ENCODE results near the gene ARHGEF37.
"Not testable (repeated sequence)": the region's sequence is repeated elsewhere in the genome, so short reads cannot be mapped to it uniquely, and the experiment has no call there.

ARHGEF37 gene

DNA sequence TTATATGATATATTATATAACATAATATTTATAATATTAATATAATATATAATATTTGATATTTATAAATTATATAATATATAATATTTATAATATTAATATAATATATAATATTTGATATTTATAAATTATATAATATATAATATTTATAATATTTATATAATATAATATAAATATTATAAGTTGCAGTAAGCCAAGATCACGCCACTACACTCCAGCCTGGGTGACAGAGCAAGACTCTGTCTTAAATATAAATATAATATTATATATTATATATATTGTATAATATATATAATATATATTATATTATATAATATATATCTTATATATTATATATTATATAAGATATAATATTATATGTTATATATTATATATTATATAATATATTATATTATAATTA is 68.4 kb downstream of the ARHGEF37 start:
- DNase-seq, result not testable (repeated sequence)

- DNase-seq, result no peak
Observed at GRCh38 chr5:149651686-149652085, 70.4 kb downstream of the ARHGEF37 start.

- no peak for DNase-seq
Observed at GRCh38 chr5:149652697-149653096, 71.4 kb downstream of the ARHGEF37 start.

- no peak for DNase-seq
Observed at GRCh38 chr5:149654231-149654630, 72.9 kb downstream of the ARHGEF37 start.

GRCh38 chr5:149654883-149655505 is 73.7 kb downstream of the ARHGEF37 start:
- DNase-seq, result no peak

GRCh38 chr5:149656576-149657182 is 75.4 kb downstream of the ARHGEF37 start:
- DNase-seq, result no peak

DNA sequence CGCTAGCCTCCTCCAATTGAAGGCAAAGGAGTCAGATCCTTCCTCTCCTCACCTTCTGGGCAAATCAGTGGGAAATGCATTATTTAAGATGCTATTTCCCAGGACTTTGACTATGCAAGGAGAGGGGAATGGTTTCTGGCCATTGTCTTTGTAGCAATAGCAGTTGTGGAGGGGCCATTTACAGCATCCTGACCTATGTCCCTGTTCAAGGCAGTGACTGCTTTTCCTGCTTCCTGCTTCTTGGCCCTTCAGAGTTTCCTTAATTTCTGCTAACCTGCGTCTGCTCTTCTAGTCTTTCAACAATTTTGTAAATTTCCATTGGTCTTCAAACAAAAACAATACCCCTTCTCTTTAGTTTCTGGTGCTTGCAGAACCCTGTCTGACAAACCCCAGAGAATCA is 76.0 kb downstream of the ARHGEF37 start:
- no peak for DNase-seq

- DNase-seq, result no peak
Observed at GRCh38 chr5:149658299-149658698, 77.0 kb downstream of the ARHGEF37 start.

DNA sequence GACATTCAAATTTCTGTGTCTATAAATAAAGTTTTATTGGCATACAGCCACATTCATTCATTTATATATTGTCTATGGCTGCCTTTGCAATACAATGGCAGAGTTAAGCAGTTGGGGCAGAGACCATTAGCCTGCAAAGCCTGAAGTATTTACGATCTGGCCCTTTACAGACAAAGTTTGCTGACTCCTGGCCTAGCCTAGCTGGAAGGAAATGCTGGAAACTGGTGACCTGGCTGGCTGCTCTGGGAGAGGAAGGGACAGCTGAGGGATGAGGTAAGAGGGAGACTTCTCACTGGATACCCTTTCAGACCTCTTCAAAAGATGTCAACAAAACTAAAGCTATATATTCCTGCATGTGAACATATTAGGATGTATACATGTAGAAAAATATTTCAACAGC is 82.8 kb downstream of the ARHGEF37 start:
- DNase-seq, result no peak

- no peak for DNase-seq
Observed at GRCh38 chr5:149664666-149665415, 83.5 kb downstream of the ARHGEF37 start.

DNA sequence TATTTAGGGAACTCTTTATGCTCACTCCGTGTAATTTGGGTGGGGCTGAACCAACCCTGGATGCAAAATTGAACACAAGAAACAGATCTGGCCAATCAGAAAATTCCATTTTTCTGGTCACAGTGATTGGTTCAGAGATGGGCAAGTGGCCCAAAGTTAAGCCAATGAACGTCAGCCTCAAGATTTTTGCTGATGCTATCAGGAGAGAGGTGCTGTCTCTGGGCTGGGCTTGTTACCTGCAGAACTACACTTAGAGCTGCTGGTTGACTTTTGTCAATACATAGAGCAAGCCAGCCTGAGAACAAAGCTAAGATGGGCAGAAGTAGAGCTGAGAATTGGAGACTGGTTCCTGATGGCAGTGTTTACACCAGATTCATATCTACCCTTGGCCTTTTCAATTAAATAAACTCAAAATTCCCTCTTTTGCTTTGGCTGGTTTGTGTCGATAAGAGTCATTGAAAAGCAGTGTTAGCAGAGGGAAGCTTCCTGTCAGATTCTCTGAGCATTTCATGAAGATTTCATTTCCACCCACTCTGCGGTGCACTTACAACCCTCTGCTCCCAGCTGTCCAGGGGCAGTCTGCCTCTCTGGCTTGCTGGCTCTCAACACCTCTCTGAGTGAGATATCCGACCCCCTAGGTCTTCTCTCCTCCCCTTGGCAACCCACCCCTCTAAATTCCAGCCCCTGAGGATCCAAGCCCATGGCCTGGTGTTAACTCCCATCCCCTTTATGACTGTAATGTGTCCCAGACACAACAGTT is 84.3 kb downstream of the ARHGEF37 start:
- DNase-seq, result no peak

GRCh38 chr5:149666212-149666852 is 85.0 kb downstream of the ARHGEF37 start:
- peak; percentile 47 for DNase-seq

GRCh38 chr5:149667084-149667828 is 86.0 kb downstream of the ARHGEF37 start:
- peak; percentile 29 for DNase-seq

- DNase-seq, result no peak
Observed at GRCh38 chr5:149667829-149668330, 86.6 kb downstream of the ARHGEF37 start.

- DNase-seq, result not testable (repeated sequence)
Observed at GRCh38 chr5:149669273-149669672, 88.0 kb downstream of the ARHGEF37 start.

DNA sequence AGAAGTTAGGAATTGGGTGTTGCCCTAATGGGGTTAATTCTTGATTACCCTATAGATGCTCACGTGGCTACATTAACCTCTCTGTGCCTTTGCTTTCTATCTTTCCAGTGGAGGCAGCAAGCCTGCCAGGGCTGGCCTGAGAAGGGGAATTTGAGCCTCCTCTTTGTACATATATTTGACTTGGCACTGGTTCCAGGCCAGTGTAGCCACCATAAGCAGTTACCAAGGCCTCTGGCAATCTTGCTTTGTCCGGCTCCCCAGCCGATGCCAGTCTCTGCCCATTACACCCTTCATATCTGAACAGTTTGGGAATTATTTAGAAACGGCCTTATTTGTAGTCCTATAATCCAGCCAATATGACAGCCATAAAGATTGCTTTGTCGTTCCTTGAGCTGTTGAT is 90.2 kb downstream of the ARHGEF37 start:
- DNase-seq, result no peak

DNA sequence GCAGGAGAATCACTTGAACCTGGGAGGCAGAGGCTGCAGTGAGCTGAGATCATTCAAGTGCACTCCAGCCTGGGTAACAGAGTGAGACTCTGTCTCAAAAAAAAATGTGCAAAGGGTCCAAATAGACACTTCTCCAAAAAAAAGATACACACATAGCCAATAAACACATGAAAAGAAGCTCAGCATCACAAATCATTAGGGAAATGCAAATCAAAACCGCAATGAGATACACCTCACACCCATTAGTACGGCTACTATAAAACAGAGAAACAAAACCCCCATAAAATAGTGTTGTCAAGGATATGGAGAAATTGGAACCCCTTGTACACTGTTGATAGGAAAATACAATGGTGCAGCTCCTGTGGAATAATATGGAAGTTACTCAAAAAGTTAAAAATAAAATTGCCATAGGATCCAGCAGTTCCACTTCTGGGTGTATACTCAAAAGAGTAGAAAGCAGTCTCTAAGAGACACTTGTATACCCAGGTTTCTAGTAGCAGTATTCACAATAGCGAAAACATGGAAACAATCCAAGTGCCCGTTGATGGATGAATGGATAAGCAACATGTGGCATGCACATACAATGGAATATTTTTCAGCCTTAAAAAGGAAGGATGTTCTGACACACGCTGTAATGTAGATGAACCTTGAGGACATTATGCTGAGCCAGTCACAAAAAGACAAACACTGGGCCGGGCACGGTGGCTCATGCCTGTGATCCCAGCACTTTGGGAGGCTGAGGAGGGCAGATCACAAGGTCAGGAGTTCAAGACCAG is 91.6 kb downstream of the ARHGEF37 start:
- DNase-seq, result no peak

DNA sequence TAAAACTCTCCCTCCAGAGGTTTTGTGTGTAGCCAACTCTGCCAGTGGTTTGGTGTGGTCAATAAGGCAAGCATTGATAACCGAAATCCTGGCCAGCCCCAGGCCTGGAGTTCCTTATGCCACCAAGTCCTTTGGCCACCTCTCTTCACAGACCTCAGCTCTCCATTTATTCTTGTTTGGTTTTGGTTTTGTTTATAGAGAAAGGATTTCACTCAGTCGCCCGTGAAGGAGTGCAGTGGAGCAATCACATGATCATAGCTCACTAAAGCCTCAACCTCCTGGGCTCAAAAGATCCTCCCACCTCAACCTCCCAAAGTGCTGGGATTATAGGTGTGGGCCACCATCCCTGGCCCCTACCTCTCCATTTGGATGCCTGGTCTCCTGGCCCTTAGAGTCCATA is 93.4 kb downstream of the ARHGEF37 start:
- no peak for DNase-seq

DNA sequence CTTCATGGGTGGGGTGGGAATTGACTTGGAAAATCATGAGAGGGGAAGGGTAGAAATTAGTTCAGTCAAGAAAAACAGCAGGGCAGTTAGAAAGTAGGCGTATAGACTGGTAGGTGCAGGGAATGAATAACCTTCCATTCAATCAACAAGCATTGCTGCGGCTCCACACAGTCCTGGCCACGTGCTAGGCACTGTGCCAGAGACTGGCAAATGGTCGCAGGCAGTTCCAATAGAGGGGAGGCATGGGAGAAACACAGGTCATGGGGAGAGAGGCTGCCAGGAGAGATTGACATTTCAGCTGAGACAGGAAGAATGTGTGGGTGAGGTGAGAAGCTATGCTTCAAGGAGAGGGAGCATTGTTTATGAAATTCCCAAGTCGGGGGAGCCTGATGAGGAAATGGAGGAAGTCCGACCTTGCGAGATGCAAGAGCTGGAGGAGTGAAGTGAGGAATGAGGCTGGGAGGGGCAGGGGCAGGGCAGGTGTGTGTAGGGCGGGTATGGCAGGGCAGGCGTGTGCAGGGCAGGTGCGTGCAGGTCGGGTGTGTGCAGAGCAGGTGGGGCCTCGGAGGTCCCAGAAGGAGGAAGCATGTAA is 94.4 kb downstream of the ARHGEF37 start:
- no peak for DNase-seq

- no peak for DNase-seq
Observed at GRCh38 chr5:149677731-149678130, 96.4 kb downstream of the ARHGEF37 start.

All from fibroblast of skin of scalp (primary cell).